Hair follicular keratinocyte (primary cell): Measurements from ENCODE around the gene OR52I1. TPM values are rescaled to one million over a fixed set of nuclear protein-coding genes. Genes with fewer than 3 reads are reported as not detected.

Source experiments
- total RNA-seq: library from RNA; depleted of rRNA; stranded (reverse); fragments of >200 nt; gene quantifications from 2 replicates; pipeline ENCODE4 v1.2.3, GENCODE V29; 2015

OR52I1 gene
- not detected in 2 replicates for total RNA-seq

GRCh38 chr11:4593739-4594138 lies at the start of gene OR52I1:
Gene OR52I1, plus strand, starts transcription at chr11:4594039. Its CDS starts 0 bp downstream, at chr11:4594039.

GRCh38 chr11:4544891-4545290 lies 48.9 kb upstream of the OR52I1 start, which contains the start of gene OR52M1:
Gene OR52M1, plus strand, starts transcription at chr11:4545191. Its CDS starts 0 bp downstream, at chr11:4545191.

GRCh38 chr11:4581443-4581842 lies 12.4 kb upstream of the OR52I1 start, which contains the start of gene OR52I2:
Gene OR52I2, plus strand, starts transcription at chr11:4581743.

GRCh38 chr11:4607781-4608666 lies 14.2 kb downstream of the OR52I1 start, which contains the start of gene TRIM68:
Gene TRIM68, minus strand, starts transcription at chr11:4608231. Its CDS starts 2,727 bp downstream, at chr11:4605504.

GRCh38 chr11:4636962-4637661 lies 43.3 kb downstream of the OR52I1 start, which contains the start of gene OR51D1:
Gene OR51D1, plus strand, starts transcription at chr11:4637477. Its CDS starts 2,314 bp downstream, at chr11:4639791.

GRCh38 chr11:4643682-4644081 lies 49.8 kb downstream of the OR52I1 start, which contains the start of gene OR51E1:
Gene OR51E1, plus strand, starts transcription at chr11:4643982. Its CDS starts 8,545 bp downstream, at chr11:4652527.

Other genes with a start within 250 kb of the OR52I1 start
- gene OR52B4, start 225.7 kb upstream of the OR52I1 start, total RNA-seq: not detected in 2 replicates
- 15.9 and 18.8 TPM in 2 replicates for gene TRIM21, start 200.3 kb upstream of the OR52I1 start, total RNA-seq
- not detected in 2 replicates for gene OR52K2, start 144.7 kb upstream of the OR52I1 start, total RNA-seq
- not detected in 2 replicates for gene OR52K1, start 111.4 kb upstream of the OR52I1 start, total RNA-seq
- gene OR52M1, start 48.8 kb upstream of the OR52I1 start, total RNA-seq: not detected in 2 replicates
- not detected in 2 replicates for gene OR52I2, start 12.3 kb upstream of the OR52I1 start, total RNA-seq
- 7.3 and 10.9 TPM in 2 replicates for gene TRIM68, start 14.2 kb downstream of the OR52I1 start, total RNA-seq
- not detected in 2 replicates for gene OR51D1, start 43.4 kb downstream of the OR52I1 start, total RNA-seq
- not detected in 2 replicates for gene OR51E1, start 49.9 kb downstream of the OR52I1 start, total RNA-seq
- gene OR51E2, start 103.8 kb downstream of the OR52I1 start, total RNA-seq: not detected in 2 replicates
- gene MMP26, start 110.7 kb downstream of the OR52I1 start, total RNA-seq: not detected in 2 replicates
- not detected in 2 replicates for gene OR51F1, start 175.9 kb downstream of the OR52I1 start, total RNA-seq
- not detected in 2 replicates for gene OR52R1, start 210.3 kb downstream of the OR52I1 start, total RNA-seq
- not detected in 2 replicates for gene OR51F2, start 227.3 kb downstream of the OR52I1 start, total RNA-seq